H9 (cell line): ENCODE results near the gene RIMS1. TPM values are rescaled to one million over a fixed set of nuclear protein-coding genes. Genes with fewer than 3 reads are reported as not detected.
A peak's percentile ranks its signal among the peaks of the same experiment; 100 is the strongest.

ENCODE experiments used
- DNase-seq: peaks from one replicate; pipeline ENCODE4 v3.0.0-alpha.2; 2017
- H2AFZ ChIP-seq: one replicate; pipeline ENCODE4 v1.6.1; 2013; ENCODE audit warnings: mild to moderate bottlenecking, low read length, control low read depth, moderate library complexity
- H2AK5ac ChIP-seq: 2 replicates; pipeline ENCODE4 v1.6.1; 2013; ENCODE audit warnings: low read length, control low read depth, mixed read lengths; ENCODE audit not compliant: insufficient read length
- H2BK120ac ChIP-seq: one replicate; pipeline ENCODE4 v1.6.1; 2013; ENCODE audit warnings: low read depth, mild to moderate bottlenecking, low read length, control low read depth, inconsistent platforms; ENCODE audit not compliant: poor library complexity, severe bottlenecking
- H2BK12ac ChIP-seq: 2 replicates; pipeline ENCODE4 v1.6.1; 2013; ENCODE audit warnings: low read length, control low read depth, mixed read lengths, low read depth; ENCODE audit not compliant: insufficient read length
- H2BK15ac ChIP-seq: 2 replicates; pipeline ENCODE4 v1.6.1; 2013; ENCODE audit warnings: low read depth, low read length, control low read depth
- H2BK20ac ChIP-seq: one replicate; pipeline ENCODE4 v1.6.1; 2013; ENCODE audit warnings: low read depth, mild to moderate bottlenecking, low read length, control low read depth, inconsistent platforms; ENCODE audit not compliant: poor library complexity, severe bottlenecking
- H2BK5ac ChIP-seq: 2 replicates; pipeline ENCODE4 v1.6.1; 2013; ENCODE audit warnings: low read length, control low read depth, mixed read lengths; ENCODE audit not compliant: insufficient read length
- H3K14ac ChIP-seq: 2 replicates; pipeline ENCODE4 v1.6.1; 2013; ENCODE audit warnings: low read length, control low read depth; ENCODE audit not compliant: insufficient read depth
- H3K18ac ChIP-seq: 2 replicates; pipeline ENCODE4 v1.6.1; 2013; ENCODE audit warnings: low read depth, mild to moderate bottlenecking, mixed read lengths, low read length, control low read depth; ENCODE audit not compliant: insufficient read length
- H3K23ac ChIP-seq: 2 replicates; pipeline ENCODE4 v1.6.1; 2013; ENCODE audit warnings: low read length, control low read depth, mixed read lengths, low read depth; ENCODE audit not compliant: insufficient read length
- H3K23me2 ChIP-seq: 2 replicates; pipeline ENCODE4 v1.6.1; 2013; ENCODE audit warnings: low read depth, mild to moderate bottlenecking, mixed read lengths, low read length, control low read depth; ENCODE audit not compliant: insufficient read length, poor library complexity, severe bottlenecking
- H3K27ac ChIP-seq: 2 replicates; pipeline ENCODE4 v1.5.1; 2013; ENCODE audit warnings: low read length, control low read depth, mixed read lengths, low read depth; ENCODE audit not compliant: insufficient read length
- H3K27me3 ChIP-seq: 2 replicates; pipeline ENCODE4 v1.6.1; 2013; ENCODE audit warnings: low read length, control low read depth, inconsistent platforms; ENCODE audit not compliant: insufficient read depth
- H3K4ac ChIP-seq: 2 replicates; pipeline ENCODE4 v1.6.1; 2013; ENCODE audit warnings: low read depth, mild to moderate bottlenecking, control low read depth, inconsistent platforms, low read length, moderate library complexity
- H3K4me1 ChIP-seq: 2 replicates; pipeline ENCODE4 v1.6.1; 2013; ENCODE audit warnings: low read length, control low read depth, inconsistent platforms; ENCODE audit not compliant: insufficient read depth
- H3K4me2 ChIP-seq: 2 replicates; pipeline ENCODE4 v1.6.1; 2013; ENCODE audit warnings: low read length, control low read depth, mixed read lengths; ENCODE audit not compliant: insufficient read length, insufficient read depth
- H3K56ac ChIP-seq: 2 replicates; pipeline ENCODE4 v1.6.1; 2013; ENCODE audit warnings: low read depth, mild to moderate bottlenecking, mixed read lengths, low read length, control low read depth; ENCODE audit not compliant: insufficient read length
- H3K79me1 ChIP-seq: 2 replicates; pipeline ENCODE4 v1.6.1; 2013; ENCODE audit warnings: low read depth, mild to moderate bottlenecking, moderate library complexity, low read length, control low read depth, inconsistent platforms; ENCODE audit not compliant: insufficient read depth, poor library complexity, severe bottlenecking
- H3K79me2 ChIP-seq: 2 replicates; pipeline ENCODE4 v1.6.1; 2013; ENCODE audit warnings: low read length, control low read depth, inconsistent platforms; ENCODE audit not compliant: insufficient read depth
- H3K9ac ChIP-seq: 2 replicates; pipeline ENCODE4 v1.6.1; 2013; ENCODE audit warnings: low read length, control low read depth, mixed read lengths; ENCODE audit not compliant: insufficient read length; ENCODE audit errors: extremely low read depth
- H3K9me3 ChIP-seq: one replicate; pipeline ENCODE4 v1.6.1; 2013; ENCODE audit warnings: low read depth, low read length, inconsistent platforms; ENCODE audit not compliant: control insufficient read depth
- H3T11ph ChIP-seq: one replicate; pipeline ENCODE4 v1.6.1; 2013; ENCODE audit warnings: mild to moderate bottlenecking, low read length, control low read depth, inconsistent platforms
- H4K20me1 ChIP-seq: one replicate; pipeline ENCODE4 v1.6.1; 2013; ENCODE audit not compliant: control insufficient read depth, insufficient read length, insufficient read depth
- H4K5ac ChIP-seq: 2 replicates; pipeline ENCODE4 v1.6.1; 2013; ENCODE audit warnings: low read depth, mild to moderate bottlenecking, mixed read lengths, low read length, control low read depth; ENCODE audit not compliant: insufficient read length
- H4K8ac ChIP-seq: replicated peaks from 2 replicates; pipeline ENCODE4 v1.6.1; 2013; ENCODE audit warnings: low read length, control low read depth, mixed read lengths, low read depth; ENCODE audit not compliant: insufficient read length
- H4K91ac ChIP-seq: 2 replicates; pipeline ENCODE4 v1.6.1; 2013; ENCODE audit warnings: low read depth, mild to moderate bottlenecking, moderate library complexity, mixed read lengths, low read length, control low read depth; ENCODE audit not compliant: insufficient read length
- H3K27ac Mint-ChIP-seq, 3 experiments: 2 replicates in 2 of 3; 3 replicates in 1 of 3; pipeline ENCODE4 v1.8.0; 2020 to 2021; ENCODE audit warnings: mixed read lengths in 3 of 3, mild to moderate bottlenecking in 1 of 3, moderate library complexity in 1 of 3
- H3K27me3 Mint-ChIP-seq: 2 replicates; pipeline ENCODE4 v1.8.0; 2021; ENCODE audit warnings: low read depth, mild to moderate bottlenecking, moderate library complexity, mixed read lengths
- H3K36me3 Mint-ChIP-seq, 3 experiments: 2 replicates in 2 of 3; 3 replicates in 1 of 3; pipeline ENCODE4 v1.8.0; 2020 to 2021; ENCODE audit warnings: low read depth in 3 of 3, mixed read lengths in 3 of 3; ENCODE audit not compliant: insufficient read depth in 1 of 3
- H3K4me1 Mint-ChIP-seq, 2 experiments: 2 replicates each; pipeline ENCODE4 v1.8.0; 2020; ENCODE audit warnings: mixed read lengths in 2 of 2
- H3K4me3 Mint-ChIP-seq, 2 experiments: 2 replicates in 1 of 2; 3 replicates in 1 of 2; pipeline ENCODE4 v1.8.0; 2020 to 2021; ENCODE audit warnings: mild to moderate bottlenecking in 2 of 2, mixed read lengths in 2 of 2, moderate library complexity in 1 of 2
- H3K9me3 Mint-ChIP-seq, 2 experiments: 2 replicates in 1 of 2; 3 replicates in 1 of 2; pipeline ENCODE4 v1.8.0; 2020; ENCODE audit warnings: mild to moderate bottlenecking in 2 of 2, mixed read lengths in 2 of 2, moderate library complexity in 1 of 2
- WGBS: extraction: QIAGEN DNeasy Blood & Tissue Kit; methylation state at CpG from one replicate; pipeline ENCODE4 v1.1.7; 2013; ENCODE audit warnings: missing lambda C conversion rate, low lambda C conversion rate, mixed read lengths; ENCODE audit not compliant: insufficient read length; ENCODE audit errors: extremely low coverage; 5-methylcytosine and 5-hydroxymethylcytosine counted together
- total RNA-seq: library from RNA; stranded (reverse); gene quantifications from 2 replicates; pipeline ENCODE4 v1.2.1, GENCODE V29; 2021
- TF ChIP-seq, protein P1 (sequence below): fragments of 200-600 bp; sonication (generic); conservative IDR thresholded peaks from 3 replicates; pipeline ENCODE4 v1.8.0; 2021; ENCODE audit warnings: antibody characterized with exemption, mild to moderate bottlenecking

The RIMS1 gene
- total RNA-seq, 1 experiment from 2014 or later, result 0.83 TPM

DNA sequence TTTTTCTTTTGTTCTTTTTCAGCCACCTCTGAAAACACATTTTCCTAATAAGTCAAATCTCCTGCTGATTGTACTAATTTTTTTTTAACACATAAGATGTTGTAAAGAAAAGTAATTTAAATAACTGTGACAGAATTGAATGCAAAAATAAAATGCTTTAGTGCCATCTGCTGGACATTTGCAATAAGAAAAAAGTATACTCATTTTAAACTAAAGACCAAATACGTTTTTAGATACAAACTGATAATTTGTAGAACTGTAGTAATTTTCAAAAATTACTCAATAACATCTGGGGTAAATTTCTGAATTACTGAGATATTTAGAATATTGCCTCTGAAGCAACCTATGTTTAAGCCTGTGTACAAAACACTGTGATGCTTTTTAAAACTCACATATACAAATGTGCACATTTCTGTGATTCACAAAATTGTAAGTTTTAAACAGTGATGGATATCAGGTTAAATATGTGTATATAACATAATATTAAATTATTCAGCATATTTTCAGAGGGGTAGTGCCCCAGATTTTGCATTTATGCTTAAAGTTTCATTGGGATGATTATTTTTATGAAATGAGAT, 198.7 kb downstream of the RIMS1 start:
- H3K4ac ChIP-seq, result no peak overlapping the region
- no peak overlapping the region for H2AFZ ChIP-seq
- H3K27me3 ChIP-seq, result no peaks in the 10 kb centered on the region
- no peak overlapping the region for H2BK12ac ChIP-seq
- H3K4me2 ChIP-seq, result no peak overlapping the region
- H3K9me3 ChIP-seq, result no peaks in the 10 kb centered on the region
- H3K23ac ChIP-seq, result no peak overlapping the region
- no peak overlapping the region for H3K18ac ChIP-seq
- no peak overlapping the region for H4K8ac ChIP-seq
- H2BK20ac ChIP-seq, result no peak overlapping the region
- TF ChIP-seq, protein P1, sequence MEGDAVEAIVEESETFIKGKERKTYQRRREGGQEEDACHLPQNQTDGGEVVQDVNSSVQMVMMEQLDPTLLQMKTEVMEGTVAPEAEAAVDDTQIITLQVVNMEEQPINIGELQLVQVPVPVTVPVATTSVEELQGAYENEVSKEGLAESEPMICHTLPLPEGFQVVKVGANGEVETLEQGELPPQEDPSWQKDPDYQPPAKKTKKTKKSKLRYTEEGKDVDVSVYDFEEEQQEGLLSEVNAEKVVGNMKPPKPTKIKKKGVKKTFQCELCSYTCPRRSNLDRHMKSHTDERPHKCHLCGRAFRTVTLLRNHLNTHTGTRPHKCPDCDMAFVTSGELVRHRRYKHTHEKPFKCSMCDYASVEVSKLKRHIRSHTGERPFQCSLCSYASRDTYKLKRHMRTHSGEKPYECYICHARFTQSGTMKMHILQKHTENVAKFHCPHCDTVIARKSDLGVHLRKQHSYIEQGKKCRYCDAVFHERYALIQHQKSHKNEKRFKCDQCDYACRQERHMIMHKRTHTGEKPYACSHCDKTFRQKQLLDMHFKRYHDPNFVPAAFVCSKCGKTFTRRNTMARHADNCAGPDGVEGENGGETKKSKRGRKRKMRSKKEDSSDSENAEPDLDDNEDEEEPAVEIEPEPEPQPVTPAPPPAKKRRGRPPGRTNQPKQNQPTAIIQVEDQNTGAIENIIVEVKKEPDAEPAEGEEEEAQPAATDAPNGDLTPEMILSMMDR, result peak; percentile 79
- Mint-ChIP-seq H3K4me1 (peaks cover 15 to 17% of the 10 kb centered on the region in 2 experiments), H3K27me3 (no peaks in the 10 kb centered on the region), H3K4me3 (no peak overlapping the region), H3K9me3 (no peaks in the 10 kb centered on the region), H3K27ac (no peak overlapping the region), H3K36me3 (no peaks in the 10 kb centered on the region)
- H3K23me2 ChIP-seq, result no peaks in the 10 kb centered on the region
- H3K79me1 ChIP-seq, result no peaks in the 10 kb centered on the region
- WGBS, result no CpG with 5 or more reads among the region's 1 CpG
- H2AK5ac ChIP-seq, result no peak overlapping the region
- H4K5ac ChIP-seq, result no peak overlapping the region
- H3K14ac ChIP-seq, result no peak overlapping the region
- no peak overlapping the region for H3K56ac ChIP-seq
- no peak for DNase-seq
- no peak overlapping the region for H2BK120ac ChIP-seq
- H4K91ac ChIP-seq, result no peak overlapping the region
- H3K9ac ChIP-seq, result no peak overlapping the region
- no peaks in the 10 kb centered on the region; the same call in 1 of the 2 replicates for H3K4me1 ChIP-seq
- no peaks in the 10 kb centered on the region for H4K20me1 ChIP-seq
- no peaks in the 10 kb centered on the region for H3K79me2 ChIP-seq
- H2BK15ac ChIP-seq, result no peak overlapping the region
- H3T11ph ChIP-seq, result no peak overlapping the region
- H3K27ac ChIP-seq, result no peak overlapping the region
- no peak overlapping the region for H2BK5ac ChIP-seq
